ENCODE measurements around the gene FH.

GRCh38 chr1:241536969-241537368 lies 17.4 kb upstream of the FH start:
- TF ChIP-seq CTCF (conservative IDR thresholded peaks at IDR 0.05; ENCODE audit: low read length) (no peak), EZH2phosphoT487 (IDR thresholded peaks at IDR 0.05; ENCODE audit: borderline replicate concordance, low read depth, low read length) (no peak)

Measured in OCI-LY7 (cell line).